A549 (cell line): ENCODE data around the gene STPG4. TPM values are rescaled to one million over a fixed set of nuclear protein-coding genes. Genes with fewer than 3 reads are reported as not detected.

Experiments used
- ATAC-seq, 2 experiments: fragments of 200-7000 bp in 1 of 2; fragments of >200 bp in 1 of 2; cut with Nextera tagmentation in 1 of 2; cut with Tn5 transposase in 1 of 2; 3 replicates each; pipeline versions ENCODE4 v1.8.0 to v1.9.1; 2018 to 2020; ENCODE audit warnings: mild to moderate bottlenecking in 1 of 2, moderate library complexity in 1 of 2
- CTCF ChIA-PET: fragments of 300-600 bp; sonication (Branson Sonifier 250); formaldehyde crosslinking; extraction: SDS; loops from one replicate; lab custom pipeline; 2021; ENCODE audit warnings: antibody characterized with exemption, inconsistent platforms; lab: Yijun Ruan, JAX
- POLR2A ChIA-PET: fragments of 350-600 bp; formaldehyde crosslinking; extraction: SDS; loops from one replicate; lab custom pipeline; 2021; ENCODE audit warnings: antibody characterized with exemption, inconsistent platforms; lab: Yijun Ruan, JAX
- DNase-seq, 2 experiments: peaks; one replicate each; pipeline versions ENCODE4 v3.0.0 to v3.0.0-alpha.2; 2011 to 2016; ENCODE audit warnings: low read depth in 1 of 2, low spot score in 1 of 2
- FAIRE-seq: peaks from 2 replicates; lab custom pipeline; 2011; peaks lifted over from hg19 to GRCh38; lab: Jason Lieb, UNC
- H3K27ac ChIP-seq, 2 experiments: fragments of >200 bp; sonication (Bioruptor Twin); formaldehyde crosslinking; 3 replicates each; pipeline ENCODE4 v1.5.1; 2016 to 2017
- H3K4me1 ChIP-seq: fragments of >200 bp; sonication (Bioruptor Twin); formaldehyde crosslinking; 3 replicates; pipeline ENCODE4 v1.6.1; 2016
- H3K4me2 ChIP-seq: fragments of >200 bp; sonication (Bioruptor Twin); formaldehyde crosslinking; 3 replicates; pipeline ENCODE4 v1.6.1; 2016
- H3K4me3 ChIP-seq: fragments of >200 bp; sonication (Bioruptor Twin); formaldehyde crosslinking; 3 replicates; pipeline ENCODE4 v1.5.1; 2016
- H3K9me3 ChIP-seq: fragments of >200 bp; sonication (Bioruptor Twin); formaldehyde crosslinking; 3 replicates; pipeline ENCODE4 v1.6.1; 2016
- ESRRA ChIP-seq: fragments of 150-350 bp; IDR thresholded peaks from 2 replicates; pipeline ENCODE4 v1.6.1; 2014; ENCODE audit warnings: mild to moderate bottlenecking, low read length, borderline replicate concordance
- GATA3 ChIP-seq: IDR thresholded peaks from 2 replicates; pipeline ENCODE4 v1.6.1; 2012; ENCODE audit warnings: borderline replicate concordance
- HOXA7 ChIP-seq: fragments of 250-450 bp; sonication (Bioruptor Pico); IDR thresholded peaks from 2 replicates; pipeline ENCODE4 v1.5.0; 2020; ENCODE audit warnings: mild to moderate bottlenecking, moderate library complexity
- HOXB13 ChIP-seq: fragments of 250-450 bp; sonication (Bioruptor Pico); IDR thresholded peaks from 2 replicates; pipeline ENCODE4 v1.5.0; 2020; ENCODE audit warnings: low read depth, mild to moderate bottlenecking, moderate library complexity
- JUN ChIP-seq, 2 experiments: fragments of >200 bp; sonication (Bioruptor Twin); formaldehyde crosslinking; IDR thresholded peaks; 2 replicates in 1 of 2; 3 replicates in 1 of 2; pipeline ENCODE4 v1.6.1; 2016 to 2017
- MAFK ChIP-seq: fragments of 450-650 bp; IDR thresholded peaks from 2 replicates; pipeline ENCODE4 v1.6.1; 2014; ENCODE audit not compliant: partially characterized antibody
- MYC ChIP-seq: IDR thresholded peaks from 2 replicates; pipeline ENCODE4 v1.6.1; 2012; ENCODE audit warnings: mild to moderate bottlenecking, inconsistent platforms, low read length, improper control_type of control experiment, borderline replicate concordance
- NFE2L2 ChIP-seq: fragments of 150-350 bp; conservative IDR thresholded peaks from 2 replicates; pipeline ENCODE4 v1.6.1; 2014; ENCODE audit warnings: low read length
- POLR2AphosphoS2 ChIP-seq: conservative IDR thresholded peaks from 2 replicates; pipeline ENCODE4 v1.6.1; 2012; ENCODE audit warnings: low read length, improper control_type of control experiment, inconsistent platforms
- RARB ChIP-seq: fragments of 250-450 bp; sonication (Bioruptor Pico); IDR thresholded peaks from 2 replicates; pipeline ENCODE4 v1.8.0; 2021; ENCODE audit warnings: mild to moderate bottlenecking, moderate library complexity
- SREBF2 ChIP-seq: fragments of 450-650 bp; IDR thresholded peaks from 2 replicates; pipeline ENCODE4 v1.6.1; 2014; ENCODE audit warnings: mild to moderate bottlenecking, moderate library complexity
- TFCP2L1 ChIP-seq: fragments of 250-450 bp; sonication (Bioruptor Pico); IDR thresholded peaks from 2 replicates; pipeline ENCODE4 v1.5.0; 2021; ENCODE audit warnings: mild to moderate bottlenecking
- ZFP36 ChIP-seq: fragments of 450-650 bp; IDR thresholded peaks from 2 replicates; pipeline ENCODE4 v1.6.1; 2014; ENCODE audit warnings: borderline replicate concordance; ENCODE audit not compliant: partially characterized antibody
- ZSCAN20 ChIP-seq: fragments of 250-450 bp; sonication (Bioruptor Pico); IDR thresholded peaks from 2 replicates; pipeline ENCODE4 v1.8.0; 2022; ENCODE audit warnings: mild to moderate bottlenecking, moderate library complexity
- WGBS: methylation state at CpG from one replicate; pipeline ENCODE4 v1.1.6; 2017; ENCODE audit errors: missing lambda C conversion rate; 5-methylcytosine and 5-hydroxymethylcytosine counted together
- polyA plus RNA-seq, 4 experiments: library from polyadenylated mRNA; depleted of rRNA in 3 of 4; stranded (reverse); fragments of >200 nt; fragmentation: RNase III in 1 of 4; extraction: RNeasy Plus Mini Kit Qiagen cat#74134 plus additional on column Dnase treatment in 1 of 4; gene quantifications; 2 replicates in 3 of 4; 3 replicates in 1 of 4; pipeline ENCODE4 v1.2.3, GENCODE V29; 2011 to 2017
- TF ChIP-seq, protein P1 (sequence below): fragments of 200-600 bp; sonication (generic); IDR thresholded peaks from 2 replicates; pipeline ENCODE4 v1.6.1; 2016; ENCODE audit warnings: antibody characterized with exemption, mild to moderate bottlenecking, moderate library complexity
- TF ChIP-seq, protein P2 (sequence below): IDR thresholded peaks from 2 replicates; pipeline ENCODE4 v1.6.1; 2012
- TF ChIP-seq, protein P3 (sequence below): IDR thresholded peaks from 2 replicates; pipeline ENCODE4 v1.6.1; 2012
- TF ChIP-seq, protein P4 (sequence below): fragments of 150-350 bp; IDR thresholded peaks from 2 replicates; pipeline ENCODE4 v1.6.1; 2014; ENCODE audit warnings: low read depth, mild to moderate bottlenecking, low read length

Gene STPG4
- polyA plus RNA-seq, 2 of the 4 experiments (the other 2 are of a cell fraction): 0.05 to 0.13 TPM

DNA sequence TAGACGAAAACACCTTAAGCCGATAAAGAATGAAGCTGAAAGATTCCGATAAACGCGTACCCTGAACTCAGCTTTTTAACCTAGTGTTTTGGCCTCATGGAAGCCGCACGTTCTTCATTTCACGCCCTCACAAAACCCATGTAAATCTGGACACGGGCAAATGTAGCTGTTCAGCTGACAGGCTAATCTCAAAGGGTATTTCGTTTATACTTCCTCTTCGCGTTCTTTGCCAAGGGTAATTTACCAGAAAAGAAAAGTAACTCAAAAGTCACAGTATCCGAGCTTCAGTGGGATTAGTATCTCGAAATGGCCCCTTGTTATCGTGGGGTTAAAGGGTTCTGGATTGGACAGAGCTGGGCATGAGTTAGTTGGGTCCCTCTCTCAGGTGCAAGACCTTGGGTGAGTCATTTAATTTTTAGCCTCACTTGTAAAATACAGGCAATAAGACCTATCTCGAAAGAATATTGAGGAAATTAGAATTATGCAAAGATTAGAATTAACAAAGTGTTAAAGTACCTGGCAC is 22.0 kb upstream of the STPG4 start (continued):
- TF ChIP-seq MYC (no peak), JUN (IDR thresholded peaks at IDR 0.05) (no peak), HOXA7 (CRISPR knock-in tag) (no peak), GATA3 (no peak), SREBF2 (no peak), MAFK (no peak), RARB (0 out of 2 replicates have a peak, but pooled peaks have one; percentile 14), TFCP2L1 (CRISPR knock-in tag) (peak; percentile 54; the same call in 1 of the 2 replicates), ESRRA (no peak)
- TF ChIP-seq, protein P1, sequence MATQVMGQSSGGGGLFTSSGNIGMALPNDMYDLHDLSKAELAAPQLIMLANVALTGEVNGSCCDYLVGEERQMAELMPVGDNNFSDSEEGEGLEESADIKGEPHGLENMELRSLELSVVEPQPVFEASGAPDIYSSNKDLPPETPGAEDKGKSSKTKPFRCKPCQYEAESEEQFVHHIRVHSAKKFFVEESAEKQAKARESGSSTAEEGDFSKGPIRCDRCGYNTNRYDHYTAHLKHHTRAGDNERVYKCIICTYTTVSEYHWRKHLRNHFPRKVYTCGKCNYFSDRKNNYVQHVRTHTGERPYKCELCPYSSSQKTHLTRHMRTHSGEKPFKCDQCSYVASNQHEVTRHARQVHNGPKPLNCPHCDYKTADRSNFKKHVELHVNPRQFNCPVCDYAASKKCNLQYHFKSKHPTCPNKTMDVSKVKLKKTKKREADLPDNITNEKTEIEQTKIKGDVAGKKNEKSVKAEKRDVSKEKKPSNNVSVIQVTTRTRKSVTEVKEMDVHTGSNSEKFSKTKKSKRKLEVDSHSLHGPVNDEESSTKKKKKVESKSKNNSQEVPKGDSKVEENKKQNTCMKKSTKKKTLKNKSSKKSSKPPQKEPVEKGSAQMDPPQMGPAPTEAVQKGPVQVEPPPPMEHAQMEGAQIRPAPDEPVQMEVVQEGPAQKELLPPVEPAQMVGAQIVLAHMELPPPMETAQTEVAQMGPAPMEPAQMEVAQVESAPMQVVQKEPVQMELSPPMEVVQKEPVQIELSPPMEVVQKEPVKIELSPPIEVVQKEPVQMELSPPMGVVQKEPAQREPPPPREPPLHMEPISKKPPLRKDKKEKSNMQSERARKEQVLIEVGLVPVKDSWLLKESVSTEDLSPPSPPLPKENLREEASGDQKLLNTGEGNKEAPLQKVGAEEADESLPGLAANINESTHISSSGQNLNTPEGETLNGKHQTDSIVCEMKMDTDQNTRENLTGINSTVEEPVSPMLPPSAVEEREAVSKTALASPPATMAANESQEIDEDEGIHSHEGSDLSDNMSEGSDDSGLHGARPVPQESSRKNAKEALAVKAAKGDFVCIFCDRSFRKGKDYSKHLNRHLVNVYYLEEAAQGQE: no peak
- TF ChIP-seq, protein P2, sequence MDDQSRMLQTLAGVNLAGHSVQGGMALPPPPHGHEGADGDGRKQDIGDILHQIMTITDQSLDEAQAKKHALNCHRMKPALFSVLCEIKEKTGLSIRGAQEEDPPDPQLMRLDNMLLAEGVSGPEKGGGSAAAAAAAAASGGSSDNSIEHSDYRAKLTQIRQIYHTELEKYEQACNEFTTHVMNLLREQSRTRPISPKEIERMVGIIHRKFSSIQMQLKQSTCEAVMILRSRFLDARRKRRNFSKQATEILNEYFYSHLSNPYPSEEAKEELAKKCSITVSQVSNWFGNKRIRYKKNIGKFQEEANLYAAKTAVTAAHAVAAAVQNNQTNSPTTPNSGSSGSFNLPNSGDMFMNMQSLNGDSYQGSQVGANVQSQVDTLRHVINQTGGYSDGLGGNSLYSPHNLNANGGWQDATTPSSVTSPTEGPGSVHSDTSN: no peak

DNA sequence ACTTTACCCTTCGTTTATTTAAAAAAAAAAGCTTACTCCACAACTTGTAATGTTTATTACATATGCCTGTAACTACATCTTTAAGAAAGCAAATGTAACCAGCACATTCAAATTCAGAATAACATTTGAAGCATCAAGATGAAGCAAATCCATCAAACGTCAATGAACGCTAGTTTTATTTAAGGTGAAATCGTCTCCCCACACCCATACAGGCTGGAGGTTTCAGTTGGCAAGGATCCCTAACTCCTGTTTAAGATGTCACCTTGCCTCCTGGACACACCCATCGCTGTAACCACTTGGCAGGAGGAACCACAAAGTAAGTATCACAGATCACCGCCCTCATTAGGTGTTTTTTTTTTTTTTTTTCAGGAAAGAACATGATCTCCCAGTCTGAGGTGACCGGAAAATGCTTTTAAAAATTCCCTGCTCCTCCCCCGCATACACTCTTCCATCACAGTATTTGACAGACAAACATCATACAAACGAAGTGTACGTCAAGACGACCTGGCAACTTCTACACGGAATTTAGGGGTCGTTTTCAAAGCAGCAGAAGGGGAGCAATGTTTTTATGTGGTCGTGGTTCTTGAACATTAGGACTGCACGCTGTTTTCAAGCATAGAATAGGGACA is 19.7 kb upstream of the STPG4 start:
- no peak for TF ChIP-seq ZSCAN20
- TF ChIP-seq MAFK: no peak
- TF ChIP-seq ZFP36: peak; percentile 1
- TF ChIP-seq GATA3: peak; percentile 4; the same call in 1 of the 2 replicates
- TF ChIP-seq HOXB13: no peak
- peak; percentile 84; the same call in 1 of the 2 replicates for TF ChIP-seq POLR2AphosphoS2
- TF ChIP-seq, protein P3, sequence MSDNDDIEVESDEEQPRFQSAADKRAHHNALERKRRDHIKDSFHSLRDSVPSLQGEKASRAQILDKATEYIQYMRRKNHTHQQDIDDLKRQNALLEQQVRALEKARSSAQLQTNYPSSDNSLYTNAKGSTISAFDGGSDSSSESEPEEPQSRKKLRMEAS: peak; percentile 42; the same call in 1 of the 2 replicates
- TF ChIP-seq, protein P4, sequence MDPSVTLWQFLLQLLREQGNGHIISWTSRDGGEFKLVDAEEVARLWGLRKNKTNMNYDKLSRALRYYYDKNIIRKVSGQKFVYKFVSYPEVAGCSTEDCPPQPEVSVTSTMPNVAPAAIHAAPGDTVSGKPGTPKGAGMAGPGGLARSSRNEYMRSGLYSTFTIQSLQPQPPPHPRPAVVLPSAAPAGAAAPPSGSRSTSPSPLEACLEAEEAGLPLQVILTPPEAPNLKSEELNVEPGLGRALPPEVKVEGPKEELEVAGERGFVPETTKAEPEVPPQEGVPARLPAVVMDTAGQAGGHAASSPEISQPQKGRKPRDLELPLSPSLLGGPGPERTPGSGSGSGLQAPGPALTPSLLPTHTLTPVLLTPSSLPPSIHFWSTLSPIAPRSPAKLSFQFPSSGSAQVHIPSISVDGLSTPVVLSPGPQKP: no peak
- TF ChIP-seq NFE2L2: no peak
- ATAC-seq (peak; percentile 42 to 48; a peak in 5 of 6 replicates), FAIRE-seq (no peak), DNase-seq (peak; percentile 82 to 87)
- ChIA-PET POLR2A (interaction anchor here (0.6 to 3.4 kb wide), 5 partner anchors 9 to 147 kb away, joined by 3 to 15 read pairs (median 4); no protein-coding TSS in a partner anchor), CTCF (interaction anchor here (1.0 kb wide), 1 partner anchor 159 kb away, joined by 4 read pairs; no protein-coding TSS in a partner anchor)
- Histone ChIP-seq H3K4me2 (peak overlapping the region; percentile 90), H3K4me1 (peaks cover 52% of the 10 kb centered on the region), H3K9me3 (no peaks in the 10 kb centered on the region), H3K4me3 (peak overlapping the region; percentile 97), H3K27ac (peak overlapping the region; percentile 94 to 99)
- WGBS: under 1% methylated on average over 15 of the region's 15 CpGs
